Right lobe of liver (tissue), 6 donors: ENCODE results near the gene MRPL57. TPM values are rescaled to one million over a fixed set of nuclear protein-coding genes. Genes with fewer than 3 reads are reported as not detected.
"Not testable (repeated sequence)": the region's sequence is repeated elsewhere in the genome, so short reads cannot be mapped to it uniquely, and the experiment has no call there.

ENCODE experiments used
- ATAC-seq, 4 donors: fragments of 200-7000 bp; cut with Tn5 transposase; one replicate each; pipeline ENCODE4 v1.9.1; 2020; ENCODE audit warnings: mild to moderate bottlenecking in 4 of 4, moderate library complexity in 4 of 4
- DNase-seq, 3 donors: peaks; one replicate each; pipeline ENCODE4 v3.0.0-alpha.2; 2020
- H3K27ac ChIP-seq, 3 donors: fragments of 200-600 bp; one replicate each; pipeline ENCODE4 v1.8.0; 2022
- H3K27me3 ChIP-seq, 2 donors: fragments of 200-600 bp; one replicate each; pipeline ENCODE4 v1.8.0; 2022
- H3K36me3 ChIP-seq, 4 donors: fragments of 200-600 bp; sonication (generic) in 1 of 4; one replicate each; pipeline versions ENCODE4 v1.5.1 to v1.8.0; 2017 to 2022; ENCODE audit warnings: control low read depth in 1 of 4
- H3K4me1 ChIP-seq, 4 donors: fragments of 200-600 bp; sonication (generic) in 1 of 4; one replicate each; pipeline versions ENCODE4 v1.5.1 to v1.8.0; 2017 to 2022; ENCODE audit warnings: control low read depth in 1 of 4
- H3K4me3 ChIP-seq, 3 donors: fragments of 200-600 bp; one replicate each; pipeline ENCODE4 v1.8.0; 2022
- H3K9me3 ChIP-seq, 4 donors: fragments of 200-600 bp; sonication (generic) in 1 of 4; one replicate each; pipeline versions ENCODE4 v1.5.1 to v1.8.0; 2017 to 2022; ENCODE audit warnings: control low read depth in 1 of 4
- CTCF ChIP-seq, 4 donors: fragments of 200-600 bp in 3 of 4; fragments of 450-650 bp in 1 of 4; IDR thresholded peaks; one replicate each; pipeline versions ENCODE4 v1.5.1 to v1.8.0; 2016 to 2022; ENCODE audit warnings: antibody characterized with exemption in 4 of 4, mild to moderate bottlenecking in 2 of 4
- POLR2A ChIP-seq: fragments of 450-650 bp; IDR thresholded peaks from one replicate; pipeline ENCODE4 v1.6.1; 2017; ENCODE audit warnings: antibody characterized with exemption, mild to moderate bottlenecking
- WGBS: methylation state at CpG from one replicate; pipeline ENCODE4 v1.1.6; 2018; ENCODE audit warnings: low coverage, low lambda C conversion rate; ENCODE audit not compliant: insufficient coverage; ENCODE audit errors: missing lambda C conversion rate; 5-methylcytosine and 5-hydroxymethylcytosine counted together
- intact Hi-C, 2 donors: fragments of 100-400 bp; cut with DNase I; formaldehyde crosslinking; loops; one replicate each; pipeline versions ENCODE4 v1.11.2 to v1.14.1; 2022
- total RNA-seq, 6 experiments: library from RNA; depleted of rRNA in 2 of 6; stranded (reverse); fragments of >200 nt in 2 of 6; fragmentation: NEBNext Ultra II Directional in 3 of 6; extraction: Animal tissue kit (Norgen Biotek cat#: 25700) in 3 of 6; gene quantifications; one replicate each; pipeline versions ENCODE4 v1.1.0 to v1.2.4, GENCODE V29; 2016 to 2023
- donor health status: DM: no; HTN: yes; CAD: no.
- donor health status: DM: no; HTN: no; CAD: no.
- donor health status: DM: no; HTN: no; CAD: no.
- donor health status: DM: no; HTN: yes; CAD: no.
- donor health status: DM: no; HTN: yes; CAD: no.

The MRPL57 gene
- total RNA-seq, 6 experiments from 2014 or later, result 10.6 to 38.7 (median 13.6) TPM

DNA sequence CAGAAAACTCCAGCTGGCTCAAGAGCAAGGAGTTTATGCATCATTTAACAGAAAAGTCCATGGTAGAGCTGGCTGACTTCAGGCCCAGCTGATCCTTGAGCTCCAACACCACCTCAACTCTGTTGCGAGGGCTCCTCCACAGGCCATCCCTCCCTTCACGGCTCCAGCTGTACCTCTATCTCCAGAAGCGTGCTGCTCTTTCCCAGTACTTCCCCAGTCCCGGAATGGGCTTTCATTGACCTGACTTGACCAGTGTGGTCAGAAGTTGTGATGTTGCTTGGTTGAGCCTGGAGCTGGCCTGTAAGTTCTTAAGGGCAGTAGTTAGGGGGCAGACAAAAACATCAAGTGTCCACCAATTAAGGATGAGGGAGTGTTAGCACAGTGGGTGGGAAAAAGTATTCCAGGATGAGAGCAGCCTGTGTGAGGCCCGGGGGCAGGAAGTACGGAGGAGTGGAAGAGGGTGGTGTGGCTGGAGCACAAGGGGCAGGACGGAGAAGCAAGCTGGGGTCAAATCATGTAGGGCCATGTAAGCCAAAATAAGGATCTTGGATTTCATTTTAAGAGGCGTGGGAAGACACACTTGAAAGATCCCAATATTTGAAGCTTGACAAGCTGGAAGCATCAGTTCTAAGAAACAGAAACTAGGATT lies 24.1 kb upstream of the MRPL57 start:
- no peak overlapping the region for H3K4me3 ChIP-seq
- WGBS, result 81% methylated on average over 7 of the region's 8 CpGs
- intact Hi-C loops, result no loop called here

GRCh38 chr13:21164631-21165030 lies 11.8 kb upstream of the MRPL57 start:
- TF ChIP-seq CTCF (IDR thresholded peaks at IDR 0.05), result no peak
- no peak for TF ChIP-seq POLR2A
- H3K4me1 ChIP-seq, result no peaks in the 10 kb centered on the region
- 98% methylated on average over 4 of the region's 4 CpGs for WGBS
- intact Hi-C loops, result no loop called here
- H3K9me3 ChIP-seq, result no peaks in the 10 kb centered on the region
- ATAC-seq, result no peak
- no peaks in the 10 kb centered on the region for H3K27me3 ChIP-seq
- DNase-seq, result no peak
- no peaks in the 10 kb centered on the region for H3K36me3 ChIP-seq
- H3K27ac ChIP-seq, result no peak overlapping the region
- no peak overlapping the region for H3K4me3 ChIP-seq

More for the DNA sequence above, 24.1 kb upstream of the MRPL57 start:
- DNase-seq, result no peak
- ATAC-seq, result no peak
- Histone ChIP-seq H3K27ac (no peak overlapping the region), H3K9me3 (no peaks in the 10 kb centered on the region), H3K27me3 (no peaks in the 10 kb centered on the region), H3K4me1 (no peaks in the 10 kb centered on the region), H3K36me3 (peaks cover 0 to 8% (median 3%) of the 10 kb centered on the region in 4 donors)
- TF ChIP-seq POLR2A, result no peak
- TF ChIP-seq CTCF (IDR thresholded peaks at IDR 0.05), result no peak

DNA sequence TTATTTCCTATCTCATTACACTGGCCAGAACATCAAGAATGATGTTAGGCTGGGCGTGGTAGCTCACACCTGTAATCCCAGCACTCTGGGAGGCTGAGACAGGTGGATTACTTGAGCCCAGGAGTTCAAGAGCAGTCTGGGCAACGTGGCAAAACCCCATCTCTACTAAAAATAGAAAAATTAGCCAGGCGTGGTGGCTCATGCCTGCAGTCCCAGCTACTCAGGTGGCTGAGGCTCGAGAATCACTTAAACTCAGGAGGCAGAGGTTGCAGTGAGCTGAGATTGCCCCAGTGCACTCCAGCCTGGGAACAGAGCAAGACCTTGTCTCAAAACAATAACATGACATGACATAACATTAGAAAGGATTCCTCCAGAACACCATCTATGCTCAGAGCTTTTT lies 10.9 kb upstream of the MRPL57 start:
- H3K9me3 ChIP-seq, H3K27me3 ChIP-seq, intact Hi-C loops, DNase-seq, H3K4me3 ChIP-seq, H3K36me3 ChIP-seq, ATAC-seq, H3K27ac ChIP-seq, H3K4me1 ChIP-seq: not testable (repeated sequence)
- WGBS, result 93% methylated on average over 3 of the region's 4 CpGs

GRCh38 chr13:21171420-21171819 lies 5.0 kb upstream of the MRPL57 start:
- Histone ChIP-seq H3K4me3 (no peak overlapping the region), H3K27me3 (no peaks in the 10 kb centered on the region), H3K4me1 (peaks cover 0 to 8% (median 0%) of the 10 kb centered on the region in 4 donors), H3K9me3 (no peaks in the 10 kb centered on the region), H3K27ac (no peak overlapping the region), H3K36me3 (no peaks in the 10 kb centered on the region)
- intact Hi-C loops, result no loop called here
- DNase-seq (no peak), ATAC-seq (no peak)
- 98% methylated on average over 5 of the region's 9 CpGs for WGBS
- TF ChIP-seq CTCF (IDR thresholded peaks at IDR 0.05) (no peak), POLR2A (no peak)

GRCh38 chr13:21173767-21174166 lies 2.7 kb upstream of the MRPL57 start:
- H3K4me1 ChIP-seq, result peaks cover 0 to 14% (median 0%) of the 10 kb centered on the region in 4 donors
- intact Hi-C loops, H3K27me3 ChIP-seq, ATAC-seq, H3K9me3 ChIP-seq, H3K36me3 ChIP-seq, H3K4me3 ChIP-seq, DNase-seq, H3K27ac ChIP-seq: not testable (repeated sequence)
- 4% methylated on average over 1 of the region's 1 CpG for WGBS
